ENCODE data around the gene SLC12A4. TPM values are rescaled to one million over a fixed set of nuclear protein-coding genes. Genes with fewer than 3 reads are reported as not detected.
A peak's percentile ranks its signal among the peaks of the same experiment; 100 is the strongest.
"Not testable (repeated sequence)": the region's sequence is repeated elsewhere in the genome, so short reads cannot be mapped to it uniquely, and the experiment has no call there.

The SLC12A4 gene
- total and polyA plus RNA-seq, 4 donors: 31.8 to 58.8 (median 49.1) TPM

DNA sequence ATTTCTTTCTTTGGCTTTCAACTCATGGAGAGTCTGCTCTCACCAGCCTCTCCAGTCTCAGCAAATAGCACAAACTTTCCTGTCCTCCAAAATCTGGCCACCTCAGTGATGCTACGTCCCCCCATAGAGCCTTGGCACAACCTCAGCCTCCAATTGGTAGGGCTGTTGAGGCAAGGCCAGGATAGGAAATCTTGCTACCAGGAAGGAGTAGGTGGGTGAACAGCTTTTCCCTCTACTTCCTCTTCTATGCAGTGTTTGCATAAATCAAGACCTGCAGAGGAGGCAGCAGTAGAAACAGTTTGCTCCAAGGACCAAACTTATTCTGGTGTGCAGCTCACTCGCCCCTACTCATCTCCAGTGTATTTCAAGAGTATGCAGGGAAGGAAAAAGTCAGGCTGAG, 31.5 kb upstream of the SLC12A4 start:
- no peaks in the 10 kb centered on the region for H3K36me3 ChIP-seq (ENCODE audit: control insufficient read depth, insufficient read depth, low read length)
- peak overlapping the region; percentile 61 for H3K27ac ChIP-seq (ENCODE audit: low read depth, low read length)
- H3K9me3 ChIP-seq (ENCODE audit: control insufficient read depth, insufficient read depth, low read length): no peaks in the 10 kb centered on the region
- 63% methylated on average over 1 of the region's 2 CpGs for WGBS (ENCODE audit: insufficient coverage)
- H3K4me1 ChIP-seq (ENCODE audit: control insufficient read depth, insufficient read depth, low read length): peaks cover 5% of the 10 kb centered on the region
- no peak overlapping the region for H3K4me3 ChIP-seq (ENCODE audit: low read depth, low read length)
- no peaks in the 10 kb centered on the region for H3K27me3 ChIP-seq (ENCODE audit: control insufficient read depth, insufficient read depth, low read length)
- DNase-seq (ENCODE audit: low read depth in 4 of 6, low spot score in 6 of 6): no peak

DNA sequence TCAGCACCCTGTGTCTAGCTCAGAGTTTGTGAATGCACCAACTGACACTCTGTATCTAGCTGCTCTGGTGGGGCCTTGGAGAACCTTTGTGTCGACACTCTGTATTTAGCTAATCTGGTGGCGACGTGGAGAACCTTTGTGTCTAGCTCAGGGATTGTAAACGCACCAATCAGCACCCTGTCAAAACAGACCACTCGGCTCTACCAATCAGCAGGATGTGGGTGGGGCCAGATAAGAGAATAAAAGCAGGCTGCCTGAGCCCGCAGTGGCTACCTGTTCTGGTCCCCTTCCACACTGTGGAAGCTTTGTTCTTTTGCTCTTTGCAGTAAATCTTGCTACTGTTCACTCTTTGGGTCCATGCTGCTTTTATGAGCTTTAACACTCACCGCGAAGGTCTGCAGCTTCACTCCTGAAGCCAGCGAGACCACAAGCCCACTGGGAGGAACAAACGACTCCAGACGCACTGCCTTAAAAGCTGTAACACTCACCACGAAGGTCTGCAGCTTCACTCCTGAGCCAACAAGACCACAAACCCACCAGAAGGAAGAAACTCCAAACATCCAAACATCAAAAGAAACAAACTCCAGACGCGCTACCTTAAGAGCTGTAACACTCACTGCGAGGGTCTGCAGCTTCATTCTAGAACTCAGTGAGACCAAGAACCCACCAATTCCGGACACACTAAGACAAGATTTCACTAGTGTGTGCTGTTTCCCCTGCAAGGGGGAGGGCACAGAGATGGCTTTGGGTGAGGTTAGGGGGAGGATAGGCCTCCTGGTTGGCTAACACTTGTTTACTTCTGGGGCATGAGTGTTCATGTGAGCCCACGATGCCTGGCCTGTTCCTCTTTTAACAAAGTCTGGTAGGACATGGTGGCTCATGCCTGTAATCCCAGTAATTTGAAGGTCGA, 30.6 kb upstream of the SLC12A4 start, which contains the start of gene DPEP2:
TSS of gene DPEP2 (minus strand) at position 706 of the 910 bp plus-strand sequence. CDS start 6,272 bp downstream, outside the sequence.
- H3K9me3 ChIP-seq (ENCODE audit: control insufficient read depth, insufficient read depth, low read length); H3K4me3 ChIP-seq (ENCODE audit: low read depth, low read length); H3K36me3 ChIP-seq (ENCODE audit: control insufficient read depth, insufficient read depth, low read length); H3K27me3 ChIP-seq (ENCODE audit: control insufficient read depth, insufficient read depth, low read length); DNase-seq (ENCODE audit: low read depth in 4 of 6, low spot score in 6 of 6); H3K4me1 ChIP-seq (ENCODE audit: control insufficient read depth, insufficient read depth, low read length): not testable (repeated sequence)
- H3K27ac ChIP-seq (ENCODE audit: low read depth, low read length): peak within 1 kb of the TSS; percentile 61
- WGBS (ENCODE audit: insufficient coverage): 54% methylated on average over 10 of the region's 18 CpGs

DNA sequence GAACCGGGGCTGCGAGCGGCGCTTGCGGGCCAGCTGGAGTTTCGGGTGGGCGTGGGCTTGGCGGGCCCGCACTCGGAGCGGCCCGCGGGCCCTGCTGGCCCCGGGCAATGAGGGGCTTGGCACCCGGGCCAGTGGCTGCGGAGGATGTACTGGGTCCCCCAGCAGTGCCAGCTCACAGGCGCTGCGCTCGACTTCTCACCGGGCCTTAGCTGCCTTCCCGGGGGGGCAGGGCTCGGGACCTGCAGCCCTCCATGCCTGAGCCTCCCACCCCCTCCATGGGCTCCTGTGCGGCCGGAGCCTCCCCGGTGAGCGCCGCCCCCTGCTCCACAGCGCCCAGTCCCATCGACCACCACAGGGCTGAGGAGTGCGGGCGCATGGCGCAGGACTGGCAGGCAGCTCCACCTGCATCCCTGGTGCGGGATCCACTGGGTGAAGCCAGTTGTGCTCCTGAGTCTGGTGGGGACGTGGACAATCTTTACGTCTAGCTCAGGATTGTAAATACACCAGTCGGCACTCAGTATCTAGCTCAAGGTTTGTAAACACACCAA, 29.9 kb upstream of the SLC12A4 start:
- H3K4me3 ChIP-seq (ENCODE audit: low read depth, low read length); H3K27ac ChIP-seq (ENCODE audit: low read depth, low read length); DNase-seq (ENCODE audit: low read depth in 4 of 6, low spot score in 6 of 6); H3K27me3 ChIP-seq (ENCODE audit: control insufficient read depth, insufficient read depth, low read length); H3K36me3 ChIP-seq (ENCODE audit: control insufficient read depth, insufficient read depth, low read length); H3K9me3 ChIP-seq (ENCODE audit: control insufficient read depth, insufficient read depth, low read length): not testable (repeated sequence)
- WGBS (ENCODE audit: insufficient coverage): 92% methylated on average over 34 of the region's 36 CpGs
- H3K4me1 ChIP-seq (ENCODE audit: control insufficient read depth, insufficient read depth, low read length): peaks cover 11% of the 10 kb centered on the region

DNA sequence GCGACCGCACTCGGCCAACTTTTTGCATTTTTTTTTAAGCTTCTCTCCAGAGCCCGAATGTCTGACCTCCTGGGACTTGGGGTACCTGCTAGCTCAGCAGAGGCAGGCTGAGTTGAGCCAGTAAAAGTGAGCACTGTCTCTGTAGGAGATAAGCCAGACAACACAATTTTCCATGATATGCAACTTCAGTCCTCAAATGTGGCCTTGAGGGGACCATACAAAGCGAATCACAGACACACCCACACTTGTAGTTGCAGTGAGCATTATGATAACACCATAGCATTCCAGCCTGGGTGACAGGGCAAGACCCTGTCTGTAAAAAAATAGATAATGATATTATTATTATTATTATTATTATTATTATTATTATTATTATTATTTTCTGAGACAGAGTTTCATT, 28.2 kb upstream of the SLC12A4 start:
- DNase-seq (ENCODE audit: low read depth in 4 of 6, low spot score in 6 of 6): no peak
- Histone ChIP-seq H3K36me3 (ENCODE audit: control insufficient read depth, insufficient read depth, low read length) (no peaks in the 10 kb centered on the region), H3K4me3 (ENCODE audit: low read depth, low read length) (no peak overlapping the region), H3K27ac (ENCODE audit: low read depth, low read length) (no peak overlapping the region), H3K4me1 (ENCODE audit: control insufficient read depth, insufficient read depth, low read length) (peaks cover 18% of the 10 kb centered on the region), H3K27me3 (ENCODE audit: control insufficient read depth, insufficient read depth, low read length) (no peaks in the 10 kb centered on the region), H3K9me3 (ENCODE audit: control insufficient read depth, insufficient read depth, low read length) (no peaks in the 10 kb centered on the region)
- WGBS (ENCODE audit: insufficient coverage): 97% methylated on average over 4 of the region's 5 CpGs

DNA sequence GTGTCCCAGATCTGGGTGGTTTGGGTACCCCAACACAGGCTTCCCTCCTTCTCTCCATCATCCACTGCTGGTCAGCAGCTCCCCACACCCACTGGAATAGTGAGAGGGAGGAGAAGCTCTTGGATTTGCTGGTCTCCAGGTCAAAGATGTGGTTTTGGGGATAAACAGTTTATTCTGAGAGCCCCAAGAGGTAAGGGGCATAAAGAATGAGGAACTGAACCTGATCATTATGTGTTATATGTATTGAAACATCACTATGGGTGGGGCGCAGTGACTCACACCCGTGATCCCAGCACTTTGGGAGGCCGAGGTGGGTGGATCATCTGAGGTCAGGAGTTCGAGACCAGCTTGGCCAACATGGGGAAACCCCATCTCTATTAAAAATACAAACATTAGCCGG, 27.0 kb upstream of the SLC12A4 start:
- WGBS (ENCODE audit: insufficient coverage): 100% methylated on average over 1 of the region's 5 CpGs
- no peak overlapping the region for H3K27ac ChIP-seq (ENCODE audit: low read depth, low read length)
- DNase-seq (ENCODE audit: low read depth in 4 of 6, low spot score in 6 of 6): no peak
- H3K36me3 ChIP-seq (ENCODE audit: control insufficient read depth, insufficient read depth, low read length): no peaks in the 10 kb centered on the region
- no peaks in the 10 kb centered on the region for H3K27me3 ChIP-seq (ENCODE audit: control insufficient read depth, insufficient read depth, low read length)
- peaks cover 18% of the 10 kb centered on the region for H3K4me1 ChIP-seq (ENCODE audit: control insufficient read depth, insufficient read depth, low read length)
- no peaks in the 10 kb centered on the region for H3K9me3 ChIP-seq (ENCODE audit: control insufficient read depth, insufficient read depth, low read length)
- H3K4me3 ChIP-seq (ENCODE audit: low read depth, low read length): no peak overlapping the region

DNA sequence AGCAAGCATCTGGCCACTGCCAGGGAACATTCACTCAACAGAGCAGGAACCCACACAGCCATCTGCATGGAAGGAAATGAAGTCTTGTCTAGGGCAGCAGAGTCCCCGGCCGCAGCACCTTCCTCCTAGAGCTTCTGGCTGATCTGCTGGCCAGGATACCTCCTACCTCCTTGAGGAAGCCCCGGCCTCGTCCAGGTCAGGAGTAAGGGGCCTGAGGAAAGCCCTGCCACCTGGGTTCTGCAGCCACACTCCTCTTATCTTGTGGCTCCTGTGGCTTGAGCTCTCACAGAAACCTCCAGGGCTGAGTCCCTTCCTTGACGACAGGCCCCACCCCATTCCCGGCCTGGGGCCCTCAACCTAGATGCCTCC, 25.6 kb upstream of the SLC12A4 start:
- DNase-seq (ENCODE audit: low read depth in 4 of 6, low spot score in 6 of 6); H3K9me3 ChIP-seq (ENCODE audit: control insufficient read depth, insufficient read depth, low read length); H3K4me3 ChIP-seq (ENCODE audit: low read depth, low read length); H3K27me3 ChIP-seq (ENCODE audit: control insufficient read depth, insufficient read depth, low read length); H3K27ac ChIP-seq (ENCODE audit: low read depth, low read length); H3K36me3 ChIP-seq (ENCODE audit: control insufficient read depth, insufficient read depth, low read length): not testable (repeated sequence)
- peaks cover 12% of the 10 kb centered on the region for H3K4me1 ChIP-seq (ENCODE audit: control insufficient read depth, insufficient read depth, low read length)
- 86% methylated on average over 2 of the region's 6 CpGs for WGBS (ENCODE audit: insufficient coverage)

DNA sequence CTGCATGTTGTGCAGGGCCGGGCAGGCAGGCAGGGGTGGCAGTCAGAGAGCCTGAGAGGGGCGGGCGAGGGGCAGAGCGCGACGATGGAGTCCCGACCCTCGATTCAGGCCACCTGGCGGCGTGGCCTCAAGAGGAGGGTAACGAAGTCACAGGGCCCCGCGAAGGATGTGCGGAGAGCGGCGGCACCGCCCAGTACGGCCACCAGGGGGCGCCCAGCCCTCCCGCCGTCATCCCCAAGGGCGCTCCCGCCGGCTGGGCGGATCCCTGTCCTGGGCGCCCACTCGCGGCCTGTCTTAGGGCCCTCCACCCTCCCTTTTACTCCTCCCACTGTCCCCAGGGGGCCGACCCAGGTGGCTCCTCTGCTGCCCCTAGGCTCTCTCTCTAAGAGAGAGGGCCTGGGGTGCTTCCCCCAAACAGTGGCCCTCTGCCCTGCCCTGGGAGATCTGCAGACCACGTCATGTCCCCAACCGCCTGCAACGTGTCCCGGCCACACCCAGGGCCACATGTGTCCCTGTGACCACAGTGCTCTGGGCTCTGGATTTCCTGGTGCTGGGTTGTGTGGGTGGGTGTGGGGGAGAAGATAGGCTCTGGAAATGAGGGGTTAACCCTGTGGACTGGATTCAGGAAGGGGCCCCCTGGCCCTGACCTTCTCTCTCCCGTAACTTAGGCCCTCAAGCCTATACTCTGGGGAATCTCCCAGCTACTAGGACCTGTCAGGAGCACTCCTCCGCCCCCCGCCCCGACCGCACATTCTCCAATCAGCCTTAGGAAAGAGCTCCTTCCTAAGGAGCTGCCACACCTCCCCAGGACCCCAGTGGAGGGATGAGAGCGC, 25.0 kb upstream of the SLC12A4 start:
- DNase-seq (ENCODE audit: low read depth in 4 of 6, low spot score in 6 of 6): peak in 3 of 6 donors; percentile 6 to 74 (median 62)
- H3K27me3 ChIP-seq (ENCODE audit: control insufficient read depth, insufficient read depth, low read length): no peaks in the 10 kb centered on the region
- no peak overlapping the region for H3K27ac ChIP-seq (ENCODE audit: low read depth, low read length)
- no peak overlapping the region for H3K4me3 ChIP-seq (ENCODE audit: low read depth, low read length)
- WGBS (ENCODE audit: insufficient coverage): 7% methylated on average over 35 of the region's 39 CpGs
- H3K9me3 ChIP-seq (ENCODE audit: control insufficient read depth, insufficient read depth, low read length): no peaks in the 10 kb centered on the region
- H3K4me1 ChIP-seq (ENCODE audit: control insufficient read depth, insufficient read depth, low read length): peaks cover 12% of the 10 kb centered on the region
- no peaks in the 10 kb centered on the region for H3K36me3 ChIP-seq (ENCODE audit: control insufficient read depth, insufficient read depth, low read length)

DNA sequence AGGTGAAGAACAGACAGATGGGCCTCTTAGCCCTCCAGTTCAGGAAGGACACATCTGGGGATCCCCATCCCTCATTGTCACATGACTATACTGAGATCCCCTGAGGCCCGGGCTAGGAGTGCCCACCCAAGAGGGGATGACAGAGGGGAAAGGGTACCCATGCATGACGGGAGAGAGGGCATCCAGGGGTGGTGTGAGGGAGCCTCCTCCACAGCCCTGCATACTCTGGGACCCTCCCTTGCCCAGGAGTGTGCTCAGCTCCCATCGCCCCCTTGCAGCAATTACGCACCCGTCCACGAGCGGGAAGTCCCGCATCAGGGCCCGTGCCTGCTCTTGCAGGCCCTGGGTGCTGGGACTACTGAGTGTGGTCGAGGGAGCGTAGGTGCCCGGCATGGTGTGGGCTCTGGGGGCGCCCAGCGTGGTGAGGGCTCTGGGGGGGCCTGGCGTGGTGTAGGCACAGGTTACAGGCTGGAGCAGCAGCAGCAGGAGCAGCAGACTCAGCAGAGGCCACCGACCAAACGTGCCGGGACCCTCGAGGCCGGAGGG, 24.3 kb upstream of the SLC12A4 start:
- DNase-seq (ENCODE audit: low read depth in 4 of 6, low spot score in 6 of 6): no peak
- Histone ChIP-seq H3K9me3 (ENCODE audit: control insufficient read depth, insufficient read depth, low read length) (no peaks in the 10 kb centered on the region), H3K4me1 (ENCODE audit: control insufficient read depth, insufficient read depth, low read length) (peaks cover 13% of the 10 kb centered on the region), H3K36me3 (ENCODE audit: control insufficient read depth, insufficient read depth, low read length) (no peaks in the 10 kb centered on the region), H3K27ac (ENCODE audit: low read depth, low read length) (no peak overlapping the region), H3K4me3 (ENCODE audit: low read depth, low read length) (no peak overlapping the region), H3K27me3 (ENCODE audit: control insufficient read depth, insufficient read depth, low read length) (no peaks in the 10 kb centered on the region)
- WGBS (ENCODE audit: insufficient coverage): 72% methylated on average over 18 of the region's 20 CpGs

DNA sequence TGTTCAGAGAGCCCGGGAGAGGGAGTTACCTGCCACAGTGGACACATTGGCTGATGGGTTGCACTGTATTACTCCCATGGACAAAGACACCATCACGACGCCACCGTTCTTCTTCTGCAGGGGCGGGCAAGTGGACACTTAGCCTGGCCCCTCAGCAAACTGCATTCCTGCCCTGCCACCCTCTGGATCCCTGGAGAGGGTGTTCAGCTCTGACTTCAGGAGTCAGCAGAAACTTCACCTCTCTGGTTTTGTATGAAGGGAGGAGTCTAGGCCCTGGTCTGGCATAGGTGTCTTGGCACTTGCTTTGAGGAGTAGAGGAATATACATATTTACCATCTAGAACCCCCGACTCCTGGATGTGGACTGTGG, 21.6 kb upstream of the SLC12A4 start:
- Histone ChIP-seq H3K36me3 (ENCODE audit: control insufficient read depth, insufficient read depth, low read length) (no peaks in the 10 kb centered on the region), H3K4me1 (ENCODE audit: control insufficient read depth, insufficient read depth, low read length) (peaks cover 19% of the 10 kb centered on the region), H3K27ac (ENCODE audit: low read depth, low read length) (no peak overlapping the region), H3K4me3 (ENCODE audit: low read depth, low read length) (no peak overlapping the region), H3K9me3 (ENCODE audit: control insufficient read depth, insufficient read depth, low read length) (no peaks in the 10 kb centered on the region), H3K27me3 (ENCODE audit: control insufficient read depth, insufficient read depth, low read length) (no peaks in the 10 kb centered on the region)
- 100% methylated on average over 1 of the region's 6 CpGs for WGBS (ENCODE audit: insufficient coverage)
- DNase-seq (ENCODE audit: low read depth in 4 of 6, low spot score in 6 of 6): no peak

All from spinal cord (tissue), 10 donors.